H9 (cell line): ENCODE data around the gene ANKRD22. TPM values are rescaled to one million over a fixed set of nuclear protein-coding genes. Genes with fewer than 3 reads are reported as not detected.
A peak's percentile ranks its signal among the peaks of the same experiment; 100 is the strongest.

ENCODE experiments used
- DNase-seq: peaks from one replicate; pipeline ENCODE4 v3.0.0-alpha.2; 2017
- H2AFZ ChIP-seq: one replicate; pipeline ENCODE4 v1.6.1; 2013; ENCODE audit warnings: mild to moderate bottlenecking, low read length, control low read depth, moderate library complexity
- H2AK5ac ChIP-seq: 2 replicates; pipeline ENCODE4 v1.6.1; 2013; ENCODE audit warnings: low read length, control low read depth, mixed read lengths; ENCODE audit not compliant: insufficient read length
- H2BK120ac ChIP-seq: one replicate; pipeline ENCODE4 v1.6.1; 2013; ENCODE audit warnings: low read depth, mild to moderate bottlenecking, low read length, control low read depth, inconsistent platforms; ENCODE audit not compliant: poor library complexity, severe bottlenecking
- H2BK12ac ChIP-seq: 2 replicates; pipeline ENCODE4 v1.6.1; 2013; ENCODE audit warnings: low read length, control low read depth, mixed read lengths, low read depth; ENCODE audit not compliant: insufficient read length
- H2BK15ac ChIP-seq: 2 replicates; pipeline ENCODE4 v1.6.1; 2013; ENCODE audit warnings: low read depth, low read length, control low read depth
- H2BK20ac ChIP-seq: one replicate; pipeline ENCODE4 v1.6.1; 2013; ENCODE audit warnings: low read depth, mild to moderate bottlenecking, low read length, control low read depth, inconsistent platforms; ENCODE audit not compliant: poor library complexity, severe bottlenecking
- H2BK5ac ChIP-seq: 2 replicates; pipeline ENCODE4 v1.6.1; 2013; ENCODE audit warnings: low read length, control low read depth, mixed read lengths; ENCODE audit not compliant: insufficient read length
- H3K14ac ChIP-seq: 2 replicates; pipeline ENCODE4 v1.6.1; 2013; ENCODE audit warnings: low read length, control low read depth; ENCODE audit not compliant: insufficient read depth
- H3K18ac ChIP-seq: 2 replicates; pipeline ENCODE4 v1.6.1; 2013; ENCODE audit warnings: low read depth, mild to moderate bottlenecking, mixed read lengths, low read length, control low read depth; ENCODE audit not compliant: insufficient read length
- H3K23ac ChIP-seq: 2 replicates; pipeline ENCODE4 v1.6.1; 2013; ENCODE audit warnings: low read length, control low read depth, mixed read lengths, low read depth; ENCODE audit not compliant: insufficient read length
- H3K23me2 ChIP-seq: 2 replicates; pipeline ENCODE4 v1.6.1; 2013; ENCODE audit warnings: low read depth, mild to moderate bottlenecking, mixed read lengths, low read length, control low read depth; ENCODE audit not compliant: insufficient read length, poor library complexity, severe bottlenecking
- H3K27ac ChIP-seq: 2 replicates; pipeline ENCODE4 v1.5.1; 2013; ENCODE audit warnings: low read length, control low read depth, mixed read lengths, low read depth; ENCODE audit not compliant: insufficient read length
- H3K27me3 ChIP-seq: 2 replicates; pipeline ENCODE4 v1.6.1; 2013; ENCODE audit warnings: low read length, control low read depth, inconsistent platforms; ENCODE audit not compliant: insufficient read depth
- H3K4ac ChIP-seq: 2 replicates; pipeline ENCODE4 v1.6.1; 2013; ENCODE audit warnings: low read depth, mild to moderate bottlenecking, control low read depth, inconsistent platforms, low read length, moderate library complexity
- H3K4me1 ChIP-seq: 2 replicates; pipeline ENCODE4 v1.6.1; 2013; ENCODE audit warnings: low read length, control low read depth, inconsistent platforms; ENCODE audit not compliant: insufficient read depth
- H3K4me2 ChIP-seq: 2 replicates; pipeline ENCODE4 v1.6.1; 2013; ENCODE audit warnings: low read length, control low read depth, mixed read lengths; ENCODE audit not compliant: insufficient read length, insufficient read depth
- H3K56ac ChIP-seq: 2 replicates; pipeline ENCODE4 v1.6.1; 2013; ENCODE audit warnings: low read depth, mild to moderate bottlenecking, mixed read lengths, low read length, control low read depth; ENCODE audit not compliant: insufficient read length
- H3K79me1 ChIP-seq: 2 replicates; pipeline ENCODE4 v1.6.1; 2013; ENCODE audit warnings: low read depth, mild to moderate bottlenecking, moderate library complexity, low read length, control low read depth, inconsistent platforms; ENCODE audit not compliant: insufficient read depth, poor library complexity, severe bottlenecking
- H3K79me2 ChIP-seq: 2 replicates; pipeline ENCODE4 v1.6.1; 2013; ENCODE audit warnings: low read length, control low read depth, inconsistent platforms; ENCODE audit not compliant: insufficient read depth
- H3K9ac ChIP-seq: 2 replicates; pipeline ENCODE4 v1.6.1; 2013; ENCODE audit warnings: low read length, control low read depth, mixed read lengths; ENCODE audit not compliant: insufficient read length; ENCODE audit errors: extremely low read depth
- H3K9me3 ChIP-seq: one replicate; pipeline ENCODE4 v1.6.1; 2013; ENCODE audit warnings: low read depth, low read length, inconsistent platforms; ENCODE audit not compliant: control insufficient read depth
- H3T11ph ChIP-seq: one replicate; pipeline ENCODE4 v1.6.1; 2013; ENCODE audit warnings: mild to moderate bottlenecking, low read length, control low read depth, inconsistent platforms
- H4K20me1 ChIP-seq: one replicate; pipeline ENCODE4 v1.6.1; 2013; ENCODE audit not compliant: control insufficient read depth, insufficient read length, insufficient read depth
- H4K5ac ChIP-seq: 2 replicates; pipeline ENCODE4 v1.6.1; 2013; ENCODE audit warnings: low read depth, mild to moderate bottlenecking, mixed read lengths, low read length, control low read depth; ENCODE audit not compliant: insufficient read length
- H4K8ac ChIP-seq: replicated peaks from 2 replicates; pipeline ENCODE4 v1.6.1; 2013; ENCODE audit warnings: low read length, control low read depth, mixed read lengths, low read depth; ENCODE audit not compliant: insufficient read length
- H4K91ac ChIP-seq: 2 replicates; pipeline ENCODE4 v1.6.1; 2013; ENCODE audit warnings: low read depth, mild to moderate bottlenecking, moderate library complexity, mixed read lengths, low read length, control low read depth; ENCODE audit not compliant: insufficient read length
- H3K27ac Mint-ChIP-seq, 3 experiments: 2 replicates in 2 of 3; 3 replicates in 1 of 3; pipeline ENCODE4 v1.8.0; 2020 to 2021; ENCODE audit warnings: mixed read lengths in 3 of 3, mild to moderate bottlenecking in 1 of 3, moderate library complexity in 1 of 3
- H3K27me3 Mint-ChIP-seq: 2 replicates; pipeline ENCODE4 v1.8.0; 2021; ENCODE audit warnings: low read depth, mild to moderate bottlenecking, moderate library complexity, mixed read lengths
- H3K36me3 Mint-ChIP-seq, 3 experiments: 2 replicates in 2 of 3; 3 replicates in 1 of 3; pipeline ENCODE4 v1.8.0; 2020 to 2021; ENCODE audit warnings: low read depth in 3 of 3, mixed read lengths in 3 of 3; ENCODE audit not compliant: insufficient read depth in 1 of 3
- H3K4me1 Mint-ChIP-seq, 2 experiments: 2 replicates each; pipeline ENCODE4 v1.8.0; 2020; ENCODE audit warnings: mixed read lengths in 2 of 2
- H3K4me3 Mint-ChIP-seq, 2 experiments: 2 replicates in 1 of 2; 3 replicates in 1 of 2; pipeline ENCODE4 v1.8.0; 2020 to 2021; ENCODE audit warnings: mild to moderate bottlenecking in 2 of 2, mixed read lengths in 2 of 2, moderate library complexity in 1 of 2
- H3K9me3 Mint-ChIP-seq, 2 experiments: 2 replicates in 1 of 2; 3 replicates in 1 of 2; pipeline ENCODE4 v1.8.0; 2020; ENCODE audit warnings: mild to moderate bottlenecking in 2 of 2, mixed read lengths in 2 of 2, moderate library complexity in 1 of 2
- WGBS: extraction: QIAGEN DNeasy Blood & Tissue Kit; methylation state at CpG from one replicate; pipeline ENCODE4 v1.1.7; 2013; ENCODE audit warnings: missing lambda C conversion rate, low lambda C conversion rate, mixed read lengths; ENCODE audit not compliant: insufficient read length; ENCODE audit errors: extremely low coverage; 5-methylcytosine and 5-hydroxymethylcytosine counted together
- total RNA-seq: library from RNA; stranded (reverse); gene quantifications from 2 replicates; pipeline ENCODE4 v1.2.1, GENCODE V29; 2021
- TF ChIP-seq, protein P1 (sequence below): fragments of 200-600 bp; sonication (generic); conservative IDR thresholded peaks from 3 replicates; pipeline ENCODE4 v1.8.0; 2021; ENCODE audit warnings: antibody characterized with exemption, mild to moderate bottlenecking

The ANKRD22 gene
- total RNA-seq, 1 experiment from 2014 or later, result not detected

GRCh38 chr10:88896372-88896993 lies 44.8 kb upstream of the ANKRD22 start:
- Histone ChIP-seq H3K23ac (no peak overlapping the region), H3K9ac (no peak overlapping the region), H3K23me2 (no peaks in the 10 kb centered on the region), H4K91ac (no peak overlapping the region), H2AFZ (no peak overlapping the region), H4K20me1 (no peaks in the 10 kb centered on the region), H3K27me3 (no peaks in the 10 kb centered on the region), H2BK120ac (no peak overlapping the region), H2BK5ac (no peak overlapping the region), H4K8ac (no peak overlapping the region), H3T11ph (no peak overlapping the region), H3K4me2 (no peak overlapping the region), H3K4ac (no peak overlapping the region), H4K5ac (no peak overlapping the region), H3K27ac (no peak overlapping the region), H3K79me2 (no peaks in the 10 kb centered on the region), H2BK15ac (no peak overlapping the region), H3K14ac (no peak overlapping the region), H2BK12ac (no peak overlapping the region), H3K18ac (no peak overlapping the region), H3K9me3 (no peaks in the 10 kb centered on the region), H3K79me1 (no peaks in the 10 kb centered on the region), H3K56ac (no peak overlapping the region), H2BK20ac (no peak overlapping the region), H2AK5ac (no peak overlapping the region), H3K4me1 (peaks cover 3% of the 10 kb centered on the region; the same call in 1 of the 2 replicates)
- Mint-ChIP-seq H3K4me3 (no peak overlapping the region), H3K4me1 (peaks cover 18 to 22% of the 10 kb centered on the region in 2 experiments), H3K9me3 (no peaks in the 10 kb centered on the region), H3K27me3 (no peaks in the 10 kb centered on the region), H3K27ac (peak overlapping the region in 1 of 3 experiments; percentile 30; a peak in 1 of 7 replicates), H3K36me3 (no peaks in the 10 kb centered on the region)
- WGBS, result no CpG with 5 or more reads among the region's 4 CpGs
- no peak for DNase-seq
- TF ChIP-seq, protein P1, sequence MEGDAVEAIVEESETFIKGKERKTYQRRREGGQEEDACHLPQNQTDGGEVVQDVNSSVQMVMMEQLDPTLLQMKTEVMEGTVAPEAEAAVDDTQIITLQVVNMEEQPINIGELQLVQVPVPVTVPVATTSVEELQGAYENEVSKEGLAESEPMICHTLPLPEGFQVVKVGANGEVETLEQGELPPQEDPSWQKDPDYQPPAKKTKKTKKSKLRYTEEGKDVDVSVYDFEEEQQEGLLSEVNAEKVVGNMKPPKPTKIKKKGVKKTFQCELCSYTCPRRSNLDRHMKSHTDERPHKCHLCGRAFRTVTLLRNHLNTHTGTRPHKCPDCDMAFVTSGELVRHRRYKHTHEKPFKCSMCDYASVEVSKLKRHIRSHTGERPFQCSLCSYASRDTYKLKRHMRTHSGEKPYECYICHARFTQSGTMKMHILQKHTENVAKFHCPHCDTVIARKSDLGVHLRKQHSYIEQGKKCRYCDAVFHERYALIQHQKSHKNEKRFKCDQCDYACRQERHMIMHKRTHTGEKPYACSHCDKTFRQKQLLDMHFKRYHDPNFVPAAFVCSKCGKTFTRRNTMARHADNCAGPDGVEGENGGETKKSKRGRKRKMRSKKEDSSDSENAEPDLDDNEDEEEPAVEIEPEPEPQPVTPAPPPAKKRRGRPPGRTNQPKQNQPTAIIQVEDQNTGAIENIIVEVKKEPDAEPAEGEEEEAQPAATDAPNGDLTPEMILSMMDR, result no peak
